ENCODE results near the gene ARHGAP20.
A peak's percentile ranks its signal among the peaks of the same experiment; 100 is the strongest.

ARHGAP20 gene

DNA sequence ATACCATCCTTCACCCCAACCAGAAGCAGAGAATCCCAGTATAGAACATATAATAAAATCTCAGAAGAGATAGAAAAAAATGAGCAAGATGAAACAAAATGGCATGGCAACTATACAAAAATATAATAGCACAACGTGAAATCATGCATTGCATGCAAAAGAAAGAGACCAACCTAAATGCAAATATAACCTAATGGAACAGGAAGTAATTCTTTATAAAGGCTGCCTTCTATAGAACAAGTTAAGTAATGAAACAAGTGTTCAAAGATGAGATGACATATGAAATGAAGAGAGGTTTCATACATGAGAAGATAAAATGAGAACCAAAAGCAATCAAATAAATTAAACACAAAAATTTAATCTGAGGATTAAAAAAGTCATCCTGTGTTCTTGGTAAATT lies 18.5 kb upstream of the ARHGAP20 start:
- Mint-ChIP-seq H3K4me1 (ENCODE audit: low read depth) (peaks cover 5% of the 10 kb centered on the region), H3K36me3 (ENCODE audit: low read depth) (no peaks in the 10 kb centered on the region), H3K27ac (no peak overlapping the region), H3K4me3 (no peak overlapping the region), H3K27me3 (peaks cover 40% of the 10 kb centered on the region), H3K9me3 (no peaks in the 10 kb centered on the region)

DNA sequence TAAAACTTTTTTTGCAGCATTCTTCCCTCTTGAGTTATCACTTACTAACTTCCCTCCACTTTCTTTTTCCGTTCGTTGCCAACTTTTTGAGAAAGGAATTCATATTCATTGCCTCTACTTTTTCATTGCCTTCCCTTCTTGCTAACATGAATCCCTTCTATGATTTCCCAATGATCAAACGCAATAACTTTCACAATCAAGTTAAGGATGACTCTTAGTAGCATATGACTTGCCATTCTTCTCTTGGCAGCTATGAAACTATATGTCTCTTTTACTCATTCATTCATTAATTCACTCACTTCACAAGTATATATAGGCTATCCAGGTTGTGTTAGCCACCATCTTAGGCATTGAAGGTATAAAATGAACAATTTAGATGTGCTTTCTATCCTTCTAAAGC lies 16.6 kb upstream of the ARHGAP20 start:
- H3K4me3 Mint-ChIP-seq, result no peak overlapping the region

DNA sequence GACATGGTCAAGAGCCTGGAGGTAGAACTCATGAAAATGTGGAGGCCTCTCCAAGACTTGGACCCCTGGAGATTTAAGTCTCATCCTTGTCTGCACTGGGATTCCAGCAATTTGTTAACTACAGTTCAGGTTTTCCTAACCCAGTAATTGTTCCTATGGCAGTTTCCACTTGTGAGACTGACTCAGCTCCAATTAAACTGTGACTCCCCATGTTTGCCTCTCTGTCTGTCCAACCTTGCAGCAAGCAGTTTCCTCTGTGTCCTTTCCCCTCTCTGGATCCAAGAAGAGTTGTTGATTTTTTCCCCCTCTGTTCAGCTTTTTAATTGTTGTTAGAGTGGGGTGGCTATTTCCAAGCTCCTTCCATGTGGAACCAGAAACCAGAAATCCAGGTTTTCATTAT lies 16.2 kb upstream of the ARHGAP20 start:
- H3K27ac Mint-ChIP-seq, result no peak overlapping the region
- no peaks in the 10 kb centered on the region for H3K36me3 Mint-ChIP-seq (ENCODE audit: low read depth)
- H3K4me3 Mint-ChIP-seq, result no peak overlapping the region
- no peaks in the 10 kb centered on the region for H3K9me3 Mint-ChIP-seq
- peaks cover 5% of the 10 kb centered on the region for H3K4me1 Mint-ChIP-seq (ENCODE audit: low read depth)
- H3K27me3 Mint-ChIP-seq, result peaks cover 33% of the 10 kb centered on the region

More for the DNA sequence above, 16.6 kb upstream of the ARHGAP20 start:
- no peak overlapping the region for H3K27ac Mint-ChIP-seq
- H3K36me3 Mint-ChIP-seq (ENCODE audit: low read depth), result no peaks in the 10 kb centered on the region
- H3K4me1 Mint-ChIP-seq (ENCODE audit: low read depth), result peaks cover 5% of the 10 kb centered on the region
- peaks cover 36% of the 10 kb centered on the region for H3K27me3 Mint-ChIP-seq
- no peaks in the 10 kb centered on the region for H3K9me3 Mint-ChIP-seq

GRCh38 chr11:110724358-110724757 lies 12.1 kb upstream of the ARHGAP20 start:
- Mint-ChIP-seq H3K27me3 (peaks cover 26% of the 10 kb centered on the region), H3K4me1 (ENCODE audit: low read depth) (no peaks in the 10 kb centered on the region), H3K4me3 (no peak overlapping the region), H3K27ac (no peak overlapping the region), H3K36me3 (ENCODE audit: low read depth) (no peaks in the 10 kb centered on the region), H3K9me3 (no peaks in the 10 kb centered on the region)

DNA sequence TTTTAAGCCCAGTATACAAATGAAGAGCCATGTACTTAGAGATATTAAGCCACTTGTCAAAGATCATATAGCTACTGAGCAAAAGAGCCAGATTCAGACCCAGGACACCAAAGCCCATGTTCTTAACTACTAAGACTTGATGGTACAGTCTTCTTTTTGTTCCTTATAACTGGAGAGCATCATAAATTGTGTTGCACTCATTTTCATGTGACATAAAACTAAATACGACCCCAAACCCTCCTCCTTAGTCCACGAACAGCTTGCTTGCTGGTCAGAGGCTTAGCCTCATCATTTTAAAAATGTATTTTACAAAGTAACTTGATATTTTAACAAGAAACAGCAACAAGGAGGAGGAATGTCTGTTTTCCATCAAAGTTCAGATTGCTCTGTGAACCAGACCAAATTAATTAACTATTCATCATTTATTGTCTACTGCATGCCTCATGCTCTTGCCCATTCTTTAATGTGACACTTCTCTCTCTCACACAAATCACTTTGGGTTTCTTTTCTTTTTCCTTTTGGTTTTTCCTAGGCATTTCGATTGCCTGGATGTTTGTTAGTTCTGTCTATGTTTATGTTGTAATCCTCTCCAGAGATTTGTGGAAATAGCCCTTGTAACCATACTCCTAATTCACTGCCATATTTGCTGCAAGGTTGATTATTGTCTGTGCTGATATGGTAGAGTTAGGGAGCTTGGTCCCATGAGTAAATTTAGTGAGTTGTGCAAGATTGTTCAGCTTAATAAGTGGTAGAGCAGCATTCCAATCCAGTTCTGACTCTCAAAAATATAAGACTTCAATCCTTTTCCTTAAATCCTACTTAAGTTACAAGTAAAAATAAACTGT lies 8.4 kb upstream of the ARHGAP20 start:
- Mint-ChIP-seq H3K4me3 (no peak overlapping the region), H3K36me3 (ENCODE audit: low read depth) (no peaks in the 10 kb centered on the region), H3K9me3 (no peaks in the 10 kb centered on the region), H3K27ac (no peak overlapping the region), H3K4me1 (ENCODE audit: low read depth) (no peaks in the 10 kb centered on the region), H3K27me3 (peaks cover 6% of the 10 kb centered on the region)

- no peak overlapping the region for H3K4me3 Mint-ChIP-seq
- H3K27ac Mint-ChIP-seq, result no peak overlapping the region
- H3K27me3 Mint-ChIP-seq, result peaks cover 36% of the 10 kb centered on the region
- H3K36me3 Mint-ChIP-seq (ENCODE audit: low read depth), result no peaks in the 10 kb centered on the region
- peaks cover 8% of the 10 kb centered on the region for H3K4me1 Mint-ChIP-seq (ENCODE audit: low read depth)
- H3K9me3 Mint-ChIP-seq, result no peaks in the 10 kb centered on the region
Measured at GRCh38 chr11:110716361-110716760, 4.1 kb upstream of the ARHGAP20 start.

DNA sequence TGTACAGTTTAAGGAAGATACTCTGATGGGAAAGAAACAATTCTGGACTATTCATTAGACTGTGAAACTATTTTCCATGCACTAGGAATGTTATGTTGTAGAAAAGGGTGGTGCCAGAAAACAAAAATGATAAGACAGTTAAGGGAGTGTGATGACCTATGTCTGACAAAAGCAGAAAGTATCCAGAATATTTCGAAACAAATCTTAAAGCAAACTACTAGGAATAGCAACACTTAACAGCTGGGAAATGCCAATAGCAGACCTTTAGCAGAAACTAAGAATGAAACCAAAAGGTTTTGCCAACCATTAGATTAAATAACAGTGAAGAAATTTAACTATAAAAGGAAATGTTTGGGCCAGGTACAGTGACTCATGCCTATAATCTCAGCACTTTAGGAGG lies 3.3 kb upstream of the ARHGAP20 start:
- H3K9me3 Mint-ChIP-seq, result no peaks in the 10 kb centered on the region
- peaks cover 13% of the 10 kb centered on the region for H3K4me1 Mint-ChIP-seq (ENCODE audit: low read depth)
- no peak overlapping the region for H3K4me3 Mint-ChIP-seq
- H3K36me3 Mint-ChIP-seq (ENCODE audit: low read depth), result no peaks in the 10 kb centered on the region
- H3K27ac Mint-ChIP-seq, result no peak overlapping the region
- peaks cover 37% of the 10 kb centered on the region for H3K27me3 Mint-ChIP-seq

DNA sequence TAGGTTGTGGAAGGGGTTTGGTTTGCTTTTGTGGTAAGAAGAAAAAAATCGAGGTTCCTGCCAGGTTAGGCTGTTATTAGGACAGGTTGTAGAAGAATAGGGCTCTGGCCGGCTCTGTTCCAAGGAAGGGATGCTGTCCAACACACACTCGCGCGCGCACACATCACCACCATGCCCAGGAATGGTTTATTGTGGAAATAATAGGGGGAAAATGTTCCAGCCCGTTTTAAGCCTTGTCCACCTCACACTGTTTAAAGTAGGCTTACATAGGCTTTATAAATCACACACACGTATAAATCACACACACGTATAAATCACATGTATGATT lies 1.2 kb upstream of the ARHGAP20 start:
- Mint-ChIP-seq H3K27me3 (peaks cover 55% of the 10 kb centered on the region), H3K9me3 (no peaks in the 10 kb centered on the region), H3K4me1 (ENCODE audit: low read depth) (peaks cover 16% of the 10 kb centered on the region), H3K4me3 (peak overlapping the region; percentile 60), H3K36me3 (ENCODE audit: low read depth) (no peaks in the 10 kb centered on the region), H3K27ac (peak overlapping the region; percentile 37)

DNA sequence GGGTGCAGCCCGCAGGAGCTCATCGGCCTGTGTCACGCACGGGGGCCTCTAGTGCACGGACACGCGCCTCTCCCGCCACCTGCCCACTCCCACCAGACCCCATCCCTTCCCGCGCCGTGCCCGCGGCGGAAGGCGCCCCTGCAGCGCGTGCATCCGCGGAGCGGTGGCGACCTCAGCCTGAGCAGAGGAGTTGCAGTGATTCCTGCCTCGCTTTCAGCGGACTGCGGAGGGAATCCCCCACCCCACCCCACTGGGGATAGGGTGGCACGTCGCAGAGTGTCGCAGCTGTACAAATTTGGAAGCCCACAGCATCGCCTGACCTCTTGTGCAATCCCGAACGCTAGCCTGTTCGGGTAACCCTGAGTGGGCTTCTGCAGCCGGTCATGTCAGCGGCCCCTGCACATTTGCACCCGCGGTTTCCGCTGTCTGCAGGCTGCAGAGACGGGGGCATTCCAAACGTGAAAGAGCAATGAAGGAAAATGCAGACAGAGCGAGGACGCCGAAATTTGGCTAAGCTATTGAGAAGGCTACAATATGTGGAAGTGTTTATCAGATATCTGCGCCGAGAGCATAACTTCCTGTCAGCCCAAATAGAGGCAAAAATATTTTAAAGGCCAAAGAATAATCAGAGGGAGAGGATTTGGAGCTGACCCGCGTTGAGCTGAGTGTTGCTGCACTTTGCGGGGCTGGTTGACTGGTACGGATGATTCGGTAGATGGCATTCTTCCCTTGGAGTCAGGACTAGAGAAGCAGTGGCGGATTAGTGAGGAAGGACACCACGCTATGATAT lies 617 bp upstream of the ARHGAP20 start:
- Mint-ChIP-seq H3K4me1 (ENCODE audit: low read depth) (peaks cover 16% of the 10 kb centered on the region), H3K36me3 (ENCODE audit: low read depth) (no peaks in the 10 kb centered on the region), H3K9me3 (no peaks in the 10 kb centered on the region), H3K27me3 (peaks cover 60% of the 10 kb centered on the region), H3K27ac (peak overlapping the region; percentile 37), H3K4me3 (peak overlapping the region; percentile 60)

DNA sequence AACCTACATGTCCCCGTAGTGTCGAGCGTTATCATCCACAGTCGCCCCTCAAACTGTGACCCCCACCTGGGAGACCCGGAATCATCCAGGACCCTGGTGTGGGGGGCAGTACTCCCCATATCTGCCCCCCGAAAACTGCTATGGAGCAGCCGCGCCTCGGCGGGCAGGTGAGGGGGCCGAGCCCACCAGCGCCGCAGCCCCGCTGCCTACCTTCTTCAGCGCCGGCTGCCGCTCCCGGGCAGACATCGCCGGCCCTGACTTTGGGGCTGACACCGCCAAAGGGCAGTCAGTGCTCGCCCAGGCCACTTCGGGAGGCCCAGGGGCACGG lies 825 bp downstream of the ARHGAP20 start:
- peaks cover 16% of the 10 kb centered on the region for H3K4me1 Mint-ChIP-seq (ENCODE audit: low read depth)
- H3K4me3 Mint-ChIP-seq, result peak overlapping the region; percentile 69
- H3K27ac Mint-ChIP-seq, result no peak overlapping the region
- H3K27me3 Mint-ChIP-seq, result peaks cover 70% of the 10 kb centered on the region
- no peaks in the 10 kb centered on the region for H3K9me3 Mint-ChIP-seq
- H3K36me3 Mint-ChIP-seq (ENCODE audit: low read depth), result no peaks in the 10 kb centered on the region

DNA sequence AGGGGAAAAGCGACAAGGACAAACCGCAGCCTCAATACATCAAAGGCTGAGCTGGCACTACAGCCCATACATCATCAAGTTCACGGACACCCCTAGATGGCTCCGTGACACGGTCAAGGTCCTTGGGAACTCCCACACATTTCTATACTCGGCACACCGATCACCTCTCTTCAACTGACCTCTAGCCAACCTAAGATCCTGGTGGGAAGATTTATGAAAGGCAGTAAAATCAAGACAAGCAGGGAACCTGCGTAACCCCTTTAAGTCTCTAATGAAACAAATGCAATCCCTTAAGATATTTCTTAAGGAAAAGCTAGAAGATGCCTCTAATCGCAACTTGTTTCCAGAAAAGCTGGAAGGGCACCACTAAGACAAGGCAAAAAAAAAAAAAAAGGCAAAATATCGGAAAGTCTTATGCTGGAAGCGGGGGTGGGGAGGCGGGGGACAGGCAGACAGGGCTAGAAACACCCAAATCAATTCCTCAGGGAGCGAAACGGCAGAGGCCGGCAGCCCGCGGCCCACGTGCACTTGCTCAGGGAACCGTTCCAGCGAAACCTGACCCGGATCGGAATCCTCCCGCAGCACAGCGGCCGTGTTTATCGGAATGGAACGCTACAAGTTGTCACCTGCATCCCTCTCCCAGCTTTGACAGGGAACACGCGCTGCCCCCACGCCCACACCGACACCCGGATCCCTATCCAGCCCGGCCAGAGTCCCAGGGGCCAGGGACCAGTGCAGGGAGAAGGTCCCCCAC lies 1.4 kb downstream of the ARHGAP20 start:
- H3K27me3 Mint-ChIP-seq, result peaks cover 74% of the 10 kb centered on the region
- H3K9me3 Mint-ChIP-seq, result no peaks in the 10 kb centered on the region
- no peak overlapping the region for H3K27ac Mint-ChIP-seq
- H3K4me3 Mint-ChIP-seq, result peak overlapping the region; percentile 50
- no peaks in the 10 kb centered on the region for H3K36me3 Mint-ChIP-seq (ENCODE audit: low read depth)
- H3K4me1 Mint-ChIP-seq (ENCODE audit: low read depth), result peaks cover 16% of the 10 kb centered on the region

- Mint-ChIP-seq H3K36me3 (ENCODE audit: low read depth) (no peaks in the 10 kb centered on the region), H3K4me3 (no peak overlapping the region)
Measured at GRCh38 chr11:110704210-110704864, 7.9 kb downstream of the ARHGAP20 start.

DNA sequence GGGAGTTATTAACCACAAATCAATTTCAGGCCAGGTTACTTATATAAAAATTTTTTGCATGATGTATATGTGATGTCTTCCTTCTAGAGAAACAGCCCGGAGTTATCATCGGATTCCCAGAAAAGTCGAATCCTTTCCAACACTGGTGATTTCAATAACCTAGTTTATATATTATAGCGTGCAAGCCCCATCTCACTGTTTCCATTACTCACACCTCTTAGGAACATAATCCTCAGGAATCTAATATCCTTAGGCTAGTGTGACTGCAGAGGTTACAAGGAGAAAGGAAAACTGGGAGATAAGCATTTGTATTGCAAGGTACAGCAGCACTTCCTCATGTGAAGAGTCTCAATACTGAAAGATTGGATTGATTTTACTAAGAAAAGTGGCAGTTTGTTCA lies 20.3 kb downstream of the ARHGAP20 start:
- peaks cover 17% of the 10 kb centered on the region for H3K27me3 Mint-ChIP-seq

More at GRCh38 chr11:110704210-110704864, 7.9 kb downstream of the ARHGAP20 start:
- Mint-ChIP-seq H3K9me3 (no peaks in the 10 kb centered on the region), H3K27me3 (peaks cover 38% of the 10 kb centered on the region), H3K27ac (no peak overlapping the region), H3K4me1 (ENCODE audit: low read depth) (no peaks in the 10 kb centered on the region)

DNA sequence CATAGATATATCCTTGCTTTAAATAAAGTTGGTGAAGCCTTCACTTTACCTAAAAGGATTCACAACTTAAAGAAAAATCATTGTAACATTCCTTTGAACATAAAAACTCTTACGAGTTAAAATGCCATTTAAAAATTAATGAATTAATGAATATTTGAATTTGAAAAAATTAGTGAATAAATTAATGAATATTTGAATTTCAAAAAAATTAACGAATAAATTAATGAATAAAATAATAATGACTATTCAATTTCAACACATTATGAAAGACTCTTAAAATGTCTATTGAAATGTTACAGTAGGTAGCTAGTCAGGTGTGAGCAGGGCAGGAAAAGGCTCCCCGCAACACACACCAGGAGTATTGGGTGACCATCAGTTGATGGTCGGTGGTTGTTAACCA lies 22.9 kb downstream of the ARHGAP20 start:
- Mint-ChIP-seq H3K4me3 (no peak overlapping the region), H3K4me1 (ENCODE audit: low read depth) (no peaks in the 10 kb centered on the region), H3K27ac (no peak overlapping the region), H3K36me3 (ENCODE audit: low read depth) (no peaks in the 10 kb centered on the region), H3K9me3 (no peaks in the 10 kb centered on the region), H3K27me3 (peaks cover 14% of the 10 kb centered on the region)

More for the DNA sequence above, 20.3 kb downstream of the ARHGAP20 start:
- no peaks in the 10 kb centered on the region for H3K4me1 Mint-ChIP-seq (ENCODE audit: low read depth)
- H3K4me3 Mint-ChIP-seq, result no peak overlapping the region
- H3K27ac Mint-ChIP-seq, result no peak overlapping the region
- no peaks in the 10 kb centered on the region for H3K9me3 Mint-ChIP-seq
- no peaks in the 10 kb centered on the region for H3K36me3 Mint-ChIP-seq (ENCODE audit: low read depth)

Data from stimulated activated naive CD8-positive, alpha-beta T cell treated with anti-CD3 and anti-CD28 coated beads, Interleukin-15, Interleukin-2, amounts not matched to agents 100 ng/mL and 50 ng/mL, for 24 hours (primary cell).